ENCODE results near the gene RIT2.

GRCh38 chr18:43093646-43094045 is 21.8 kb downstream of the RIT2 start:
- TF ChIP-seq CTCF (IDR thresholded peaks at IDR 0.05), result no peak
- no peak for TF ChIP-seq POLR2A (IDR thresholded peaks at IDR 0.05; ENCODE audit: low read depth)
- no peak for TF ChIP-seq POLR2AphosphoS5 (IDR thresholded peaks at IDR 0.05)
- TF ChIP-seq EP300 (IDR thresholded peaks at IDR 0.05), result no peak

All from esophagus muscularis mucosa (tissue), 4 donors.